KMS-11 (cell line): ENCODE measurements around the gene RAB11A.

Experiments
- H2AFZ ChIP-seq: fragments of 200-600 bp; sonication (generic); 2 replicates; pipeline ENCODE4 v1.6.1; 2016; ENCODE audit warnings: antibody characterized with exemption, mixed run types, low read depth
- H3K27ac ChIP-seq: fragments of 200-600 bp; sonication (generic); 2 replicates; pipeline ENCODE4 v1.6.1; 2016; ENCODE audit warnings: mild to moderate bottlenecking, mixed run types
- H3K27me3 ChIP-seq: fragments of 200-600 bp; sonication (generic); 2 replicates; pipeline ENCODE4 v1.6.1; 2017; ENCODE audit warnings: mild to moderate bottlenecking, low read depth, mixed run types, moderate library complexity; ENCODE audit not compliant: insufficient read depth
- H3K36me3 ChIP-seq: fragments of 200-600 bp; sonication (generic); 2 replicates; pipeline ENCODE4 v1.6.1; 2017; ENCODE audit warnings: mild to moderate bottlenecking, mixed run types; ENCODE audit not compliant: insufficient read depth
- H3K4me1 ChIP-seq: fragments of 200-600 bp; sonication (generic); 2 replicates; pipeline ENCODE4 v1.6.1; 2016; ENCODE audit warnings: mild to moderate bottlenecking, low read depth, mixed run types; ENCODE audit not compliant: poor library complexity, severe bottlenecking
- H3K4me2 ChIP-seq: fragments of 200-600 bp; sonication (generic); 2 replicates; pipeline ENCODE4 v1.7.0; 2016; ENCODE audit warnings: mild to moderate bottlenecking, mixed run types
- H3K4me3 ChIP-seq: fragments of 200-600 bp; sonication (generic); IDR thresholded peaks from 2 replicates; pipeline ENCODE4 v1.6.1; 2017; ENCODE audit warnings: low read depth, low read length, mixed read lengths; ENCODE audit not compliant: insufficient read depth
- H3K79me2 ChIP-seq: fragments of 200-600 bp; sonication (generic); 2 replicates; pipeline ENCODE4 v1.6.1; 2016; ENCODE audit warnings: low read depth, mixed run types; ENCODE audit not compliant: insufficient read depth
- H3K9ac ChIP-seq: fragments of 200-600 bp; sonication (generic); 2 replicates; pipeline ENCODE4 v1.6.1; 2016; ENCODE audit warnings: mild to moderate bottlenecking, mixed run types
- H4K20me1 ChIP-seq: fragments of 200-600 bp; sonication (generic); 2 replicates; pipeline ENCODE4 v1.6.1; 2016; ENCODE audit warnings: mild to moderate bottlenecking, mixed run types; ENCODE audit not compliant: insufficient read depth
- CTCF ChIP-seq: fragments of 200-600 bp; sonication (generic); conservative IDR thresholded peaks from 2 replicates; pipeline ENCODE4 v1.6.1; 2017; ENCODE audit warnings: low read depth, mild to moderate bottlenecking, antibody characterized with exemption, low read length, moderate library complexity, mixed read lengths

Gene RAB11A

GRCh38 chr15:65929573-65929972 lies 60.3 kb downstream of the RAB11A start:
- Histone ChIP-seq H3K4me2 (no peak overlapping the region), H2AFZ (no peak overlapping the region), H3K4me1 (no peaks in the 10 kb centered on the region), H3K4me3 (no peak overlapping the region), H3K27me3 (no peaks in the 10 kb centered on the region), H3K27ac (no peak overlapping the region), H4K20me1 (no peaks in the 10 kb centered on the region), H3K79me2 (no peaks in the 10 kb centered on the region), H3K36me3 (no peaks in the 10 kb centered on the region), H3K9ac (no peak overlapping the region)
- TF ChIP-seq CTCF: no peak

- no peak for TF ChIP-seq CTCF
- Histone ChIP-seq H3K36me3 (no peaks in the 10 kb centered on the region), H3K27ac (no peak overlapping the region), H3K4me1 (no peaks in the 10 kb centered on the region), H3K79me2 (no peaks in the 10 kb centered on the region), H3K4me3 (no peak overlapping the region), H2AFZ (no peak overlapping the region), H3K4me2 (no peak overlapping the region), H3K9ac (no peak overlapping the region), H3K27me3 (no peaks in the 10 kb centered on the region), H4K20me1 (no peaks in the 10 kb centered on the region)
These were observed 60.8 kb downstream of the RAB11A start for GRCh38 chr15:65930134-65930533.

- Histone ChIP-seq H3K4me2 (no peak overlapping the region), H2AFZ (no peak overlapping the region), H3K4me3 (no peak overlapping the region), H3K27ac (no peak overlapping the region), H3K79me2 (no peaks in the 10 kb centered on the region), H3K4me1 (no peaks in the 10 kb centered on the region), H3K27me3 (no peaks in the 10 kb centered on the region), H3K36me3 (no peaks in the 10 kb centered on the region), H4K20me1 (no peaks in the 10 kb centered on the region), H3K9ac (no peak overlapping the region)
- TF ChIP-seq CTCF: no peak
These were observed 61.9 kb downstream of the RAB11A start for GRCh38 chr15:65931221-65931620.

- H3K4me2 ChIP-seq: no peak overlapping the region
- no peak overlapping the region for H2AFZ ChIP-seq
- H3K27me3 ChIP-seq: no peaks in the 10 kb centered on the region
- no peaks in the 10 kb centered on the region for H3K4me1 ChIP-seq
- no peaks in the 10 kb centered on the region for H4K20me1 ChIP-seq
- H3K36me3 ChIP-seq: no peaks in the 10 kb centered on the region
- no peak overlapping the region for H3K4me3 ChIP-seq
- no peak overlapping the region for H3K27ac ChIP-seq
- H3K9ac ChIP-seq: no peak overlapping the region
- no peak for TF ChIP-seq CTCF
- no peaks in the 10 kb centered on the region for H3K79me2 ChIP-seq
These were observed 66.1 kb downstream of the RAB11A start for GRCh38 chr15:65935391-65935790.

- no peak overlapping the region for H3K4me3 ChIP-seq
- TF ChIP-seq CTCF: no peak
- no peaks in the 10 kb centered on the region for H3K79me2 ChIP-seq
- H4K20me1 ChIP-seq: no peaks in the 10 kb centered on the region
- no peaks in the 10 kb centered on the region for H3K27me3 ChIP-seq
- H3K4me2 ChIP-seq: no peak overlapping the region
- H2AFZ ChIP-seq: no peak overlapping the region
- no peak overlapping the region for H3K27ac ChIP-seq
- no peak overlapping the region for H3K9ac ChIP-seq
- H3K4me1 ChIP-seq: no peaks in the 10 kb centered on the region
- no peaks in the 10 kb centered on the region for H3K36me3 ChIP-seq
These were observed 67.0 kb downstream of the RAB11A start for GRCh38 chr15:65936282-65936681.
